GM23338 (cell line): Measurements from ENCODE around the gene HERC5. TPM values are rescaled to one million over a fixed set of nuclear protein-coding genes. Genes with fewer than 3 reads are reported as not detected.

Experiments
- ATAC-seq: fragments of 200-7000 bp; cut with Tn5 transposase; 3 replicates; pipeline ENCODE4 v1.9.1; 2020
- DNase-seq: peaks from one replicate; pipeline ENCODE4 v3.0.0-alpha.2; 2015; ENCODE audit warnings: low spot score
- H2AFZ ChIP-seq: fragments of 200-600 bp; sonication (generic); 2 replicates; pipeline ENCODE4 v1.8.0; 2016; ENCODE audit warnings: antibody characterized with exemption, mild to moderate bottlenecking, moderate library complexity
- H3F3A ChIP-seq: fragments of 200-600 bp; sonication (generic); replicated peaks from 2 replicates; pipeline ENCODE4 v1.8.0; 2017; ENCODE audit warnings: antibody characterized with exemption, mixed run types, low read depth
- H3K27ac ChIP-seq: fragments of 200-600 bp; sonication (generic); 2 replicates; pipeline ENCODE4 v1.6.1; 2016; ENCODE audit warnings: low read depth
- H3K27me3 ChIP-seq: fragments of 200-600 bp; sonication (generic); 2 replicates; pipeline ENCODE4 v1.8.0; 2016; ENCODE audit warnings: mild to moderate bottlenecking, mixed run types, moderate library complexity; ENCODE audit not compliant: insufficient read depth
- H3K36me3 ChIP-seq: fragments of 200-600 bp; sonication (generic); 2 replicates; pipeline ENCODE4 v1.8.0; 2016; ENCODE audit warnings: mild to moderate bottlenecking; ENCODE audit not compliant: insufficient read depth
- H3K4me1 ChIP-seq: fragments of 200-600 bp; sonication (generic); 2 replicates; pipeline ENCODE4 v1.8.0; 2016; ENCODE audit warnings: mild to moderate bottlenecking, moderate library complexity; ENCODE audit not compliant: insufficient read depth
- H3K4me2 ChIP-seq: fragments of 200-600 bp; sonication (generic); 2 replicates; pipeline ENCODE4 v1.7.1; 2017; ENCODE audit warnings: mixed run types
- H3K4me3 ChIP-seq: fragments of 200-600 bp; sonication (generic); 2 replicates; pipeline ENCODE4 v1.6.1; 2016; ENCODE audit warnings: mixed run types
- H3K79me2 ChIP-seq: fragments of 200-600 bp; sonication (generic); replicated peaks from 2 replicates; pipeline ENCODE4 v1.8.0; 2017; ENCODE audit warnings: mild to moderate bottlenecking; ENCODE audit not compliant: insufficient read depth
- H3K9me2 ChIP-seq: fragments of 200-600 bp; sonication (generic); 2 replicates; pipeline ENCODE4 v1.8.0; 2017; ENCODE audit not compliant: insufficient read depth
- H4K20me1 ChIP-seq: fragments of 200-600 bp; sonication (generic); replicated peaks from 2 replicates; pipeline ENCODE4 v1.8.0; 2017; ENCODE audit warnings: mild to moderate bottlenecking; ENCODE audit not compliant: insufficient read depth
- H3K27ac Mint-ChIP-seq: 2 replicates; pipeline ENCODE4 v1.8.0; 2020; ENCODE audit warnings: inconsistent platforms, mild to moderate bottlenecking, moderate library complexity, mixed read lengths
- H3K27me3 Mint-ChIP-seq: 3 replicates; pipeline ENCODE4 v1.8.0; 2022; ENCODE audit warnings: low read depth, mild to moderate bottlenecking, moderate library complexity, mixed read lengths, inconsistent platforms; ENCODE audit not compliant: insufficient read depth, poor library complexity
- H3K36me3 Mint-ChIP-seq: 3 replicates; pipeline ENCODE4 v1.8.0; 2021; ENCODE audit warnings: low read depth, mild to moderate bottlenecking, inconsistent platforms, moderate library complexity, mixed read lengths
- H3K4me1 Mint-ChIP-seq: 3 replicates; pipeline ENCODE4 v1.8.0; 2020; ENCODE audit warnings: mild to moderate bottlenecking, inconsistent platforms, mixed read lengths
- H3K4me3 Mint-ChIP-seq: 3 replicates; pipeline ENCODE4 v1.8.0; 2021; ENCODE audit warnings: moderate library complexity, mild to moderate bottlenecking, inconsistent platforms, mixed read lengths
- H3K9me3 Mint-ChIP-seq: 3 replicates; pipeline ENCODE4 v1.8.0; 2020; ENCODE audit warnings: moderate library complexity, mild to moderate bottlenecking, inconsistent platforms, mixed read lengths
- CREB1 ChIP-seq: fragments of 250-450 bp; sonication (Bioruptor Pico); IDR thresholded peaks from 2 replicates; pipeline ENCODE4 v1.5.0; 2020; ENCODE audit warnings: low read depth, mild to moderate bottlenecking, moderate library complexity
- CTCF ChIP-seq, 2 experiments: fragments of 200-600 bp in 1 of 2; sonication (generic) in 1 of 2; conservative IDR thresholded peaks; 2 replicates each; pipeline versions ENCODE4 v1.5.1 to v1.6.1; 2016 to 2017; ENCODE audit warnings: antibody characterized with exemption in 2 of 2, low read depth in 2 of 2, mild to moderate bottlenecking in 2 of 2, moderate library complexity in 1 of 2
- ETS1 ChIP-seq: IDR thresholded peaks from 2 replicates; pipeline ENCODE4 v1.6.1; 2016; ENCODE audit warnings: antibody characterized with exemption
- EZH2 ChIP-seq: fragments of 200-600 bp; sonication (generic); IDR thresholded peaks from one replicate; pipeline ENCODE4 v1.8.0; 2017; ENCODE audit warnings: antibody characterized with exemption, mild to moderate bottlenecking, low read depth; ENCODE audit not compliant: unreplicated experiment
- EZH2phosphoT487 ChIP-seq: fragments of 200-600 bp; sonication (generic); IDR thresholded peaks from one replicate; pipeline ENCODE4 v1.8.1; 2018; ENCODE audit warnings: antibody characterized with exemption; ENCODE audit not compliant: unreplicated experiment
- JUNB ChIP-seq: IDR thresholded peaks from one replicate; pipeline ENCODE4 v1.6.1; 2016; ENCODE audit warnings: antibody characterized with exemption; ENCODE audit not compliant: unreplicated experiment
- NANOG ChIP-seq: IDR thresholded peaks from 2 replicates; pipeline ENCODE4 v1.6.1; 2016; ENCODE audit warnings: antibody characterized with exemption, borderline replicate concordance
- POLR2AphosphoS5 ChIP-seq: IDR thresholded peaks from 2 replicates; pipeline ENCODE4 v1.6.1; 2016; ENCODE audit warnings: antibody characterized with exemption, low read depth
- STAT1 ChIP-seq: IDR thresholded peaks from one replicate; pipeline ENCODE4 v1.6.1; 2016; ENCODE audit warnings: antibody characterized with exemption; ENCODE audit not compliant: unreplicated experiment
- ZNF114 ChIP-seq: fragments of 250-450 bp; sonication (Bioruptor Pico); IDR thresholded peaks from 2 replicates; pipeline ENCODE4 v1.5.0; 2020; ENCODE audit warnings: mild to moderate bottlenecking, moderate library complexity
- ZNF331 ChIP-seq: fragments of 250-450 bp; sonication (Bioruptor Pico); IDR thresholded peaks from 2 replicates; pipeline ENCODE4 v1.5.0; 2020; ENCODE audit warnings: low read depth, mild to moderate bottlenecking, moderate library complexity
- polyA plus RNA-seq: library from polyadenylated mRNA; unstranded; fragments of >200 nt; fragmentation: Nextera tagmentation; extraction: Ambion mirVana; gene quantifications from 2 replicates; pipeline ENCODE4 v1.2.1, GENCODE V29; 2016
- total RNA-seq: library from RNA; depleted of rRNA; stranded (reverse); fragments of >200 nt; shearing (Covaris generic); gene quantifications from 2 replicates; pipeline ENCODE4 v1.2.3, GENCODE V29; 2014
- TF ChIP-seq, protein P1 (sequence below): fragments of 250-450 bp; sonication (Bioruptor Pico); IDR thresholded peaks from 2 replicates; pipeline ENCODE4 v1.5.0; 2020; ENCODE audit warnings: mild to moderate bottlenecking, moderate library complexity
- TF ChIP-seq, protein P2 (sequence below): IDR thresholded peaks from one replicate; pipeline ENCODE4 v1.6.1; 2018; ENCODE audit warnings: antibody characterized with exemption; ENCODE audit not compliant: unreplicated experiment

HERC5 gene
- total and polyA plus RNA-seq, 2 experiments from 2014 or later = 22.8 to 25.1 TPM

GRCh38 chr4:88441696-88442095 is 15.2 kb upstream of the HERC5 start:
- peaks cover 23% of the 10 kb centered on the region for H3K4me1 ChIP-seq
- ATAC-seq (no peak), DNase-seq (no peak)
- TF ChIP-seq CREB1 (no peak), STAT1 (no peak), ZNF114 (CRISPR knock-in tag) (no peak), POLR2AphosphoS5 (no peak), NANOG (no peak), ZNF331 (no peak), ETS1 (no peak), EZH2 (no peak), EZH2phosphoT487 (no peak), JUNB (no peak), CTCF (conservative IDR thresholded peaks at IDR 0.05; ENCODE audit: low read depth in 2 of 2) (no peak)
- TF ChIP-seq, protein P1, sequence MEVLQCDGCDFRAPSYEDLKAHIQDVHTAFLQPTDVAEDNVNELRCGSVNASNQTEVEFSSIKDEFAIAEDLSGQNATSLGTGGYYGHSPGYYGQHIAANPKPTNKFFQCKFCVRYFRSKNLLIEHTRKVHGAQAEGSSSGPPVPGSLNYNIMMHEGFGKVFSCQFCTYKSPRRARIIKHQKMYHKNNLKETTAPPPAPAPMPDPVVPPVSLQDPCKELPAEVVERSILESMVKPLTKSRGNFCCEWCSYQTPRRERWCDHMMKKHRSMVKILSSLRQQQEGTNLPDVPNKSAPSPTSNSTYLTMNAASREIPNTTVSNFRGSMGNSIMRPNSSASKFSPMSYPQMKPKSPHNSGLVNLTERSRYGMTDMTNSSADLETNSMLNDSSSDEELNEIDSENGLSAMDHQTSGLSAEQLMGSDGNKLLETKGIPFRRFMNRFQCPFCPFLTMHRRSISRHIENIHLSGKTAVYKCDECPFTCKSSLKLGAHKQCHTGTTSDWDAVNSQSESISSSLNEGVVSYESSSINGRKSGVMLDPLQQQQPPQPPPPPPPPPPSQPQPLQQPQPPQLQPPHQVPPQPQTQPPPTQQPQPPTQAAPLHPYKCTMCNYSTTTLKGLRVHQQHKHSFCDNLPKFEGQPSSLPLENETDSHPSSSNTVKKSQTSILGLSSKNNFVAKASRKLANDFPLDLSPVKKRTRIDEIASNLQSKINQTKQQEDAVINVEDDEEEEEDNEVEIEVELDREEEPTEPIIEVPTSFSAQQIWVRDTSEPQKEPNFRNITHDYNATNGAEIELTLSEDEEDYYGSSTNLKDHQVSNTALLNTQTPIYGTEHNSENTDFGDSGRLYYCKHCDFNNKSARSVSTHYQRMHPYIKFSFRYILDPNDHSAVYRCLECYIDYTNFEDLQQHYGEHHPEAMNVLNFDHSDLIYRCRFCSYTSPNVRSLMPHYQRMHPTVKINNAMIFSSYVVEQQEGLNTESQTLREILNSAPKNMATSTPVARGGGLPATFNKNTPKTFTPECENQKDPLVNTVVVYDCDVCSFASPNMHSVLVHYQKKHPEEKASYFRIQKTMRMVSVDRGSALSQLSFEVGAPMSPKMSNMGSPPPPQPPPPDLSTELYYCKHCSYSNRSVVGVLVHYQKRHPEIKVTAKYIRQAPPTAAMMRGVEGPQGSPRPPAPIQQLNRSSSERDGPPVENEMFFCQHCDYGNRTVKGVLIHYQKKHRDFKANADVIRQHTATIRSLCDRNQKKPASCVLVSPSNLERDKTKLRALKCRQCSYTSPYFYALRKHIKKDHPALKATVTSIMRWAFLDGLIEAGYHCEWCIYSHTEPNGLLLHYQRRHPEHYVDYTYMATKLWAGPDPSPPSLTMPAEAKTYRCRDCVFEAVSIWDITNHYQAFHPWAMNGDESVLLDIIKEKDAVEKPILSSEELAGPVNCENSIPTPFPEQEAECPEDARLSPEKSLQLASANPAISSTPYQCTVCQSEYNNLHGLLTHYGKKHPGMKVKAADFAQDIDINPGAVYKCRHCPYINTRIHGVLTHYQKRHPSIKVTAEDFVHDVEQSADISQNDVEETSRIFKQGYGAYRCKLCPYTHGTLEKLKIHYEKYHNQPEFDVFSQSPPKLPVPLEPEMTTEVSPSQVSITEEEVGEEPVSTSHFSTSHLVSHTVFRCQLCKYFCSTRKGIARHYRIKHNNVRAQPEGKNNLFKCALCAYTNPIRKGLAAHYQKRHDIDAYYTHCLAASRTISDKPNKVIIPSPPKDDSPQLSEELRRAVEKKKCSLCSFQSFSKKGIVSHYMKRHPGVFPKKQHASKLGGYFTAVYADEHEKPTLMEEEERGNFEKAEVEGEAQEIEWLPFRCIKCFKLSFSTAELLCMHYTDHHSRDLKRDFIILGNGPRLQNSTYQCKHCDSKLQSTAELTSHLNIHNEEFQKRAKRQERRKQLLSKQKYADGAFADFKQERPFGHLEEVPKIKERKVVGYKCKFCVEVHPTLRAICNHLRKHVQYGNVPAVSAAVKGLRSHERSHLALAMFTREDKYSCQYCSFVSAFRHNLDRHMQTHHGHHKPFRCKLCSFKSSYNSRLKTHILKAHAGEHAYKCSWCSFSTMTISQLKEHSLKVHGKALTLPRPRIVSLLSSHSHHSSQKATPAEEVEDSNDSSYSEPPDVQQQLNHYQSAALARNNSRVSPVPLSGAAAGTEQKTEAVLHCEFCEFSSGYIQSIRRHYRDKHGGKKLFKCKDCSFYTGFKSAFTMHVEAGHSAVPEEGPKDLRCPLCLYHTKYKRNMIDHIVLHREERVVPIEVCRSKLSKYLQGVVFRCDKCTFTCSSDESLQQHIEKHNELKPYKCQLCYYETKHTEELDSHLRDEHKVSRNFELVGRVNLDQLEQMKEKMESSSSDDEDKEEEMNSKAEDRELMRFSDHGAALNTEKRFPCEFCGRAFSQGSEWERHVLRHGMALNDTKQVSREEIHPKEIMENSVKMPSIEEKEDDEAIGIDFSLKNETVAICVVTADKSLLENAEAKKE (CRISPR knock-in tag) = no peak
- TF ChIP-seq, protein P2, sequence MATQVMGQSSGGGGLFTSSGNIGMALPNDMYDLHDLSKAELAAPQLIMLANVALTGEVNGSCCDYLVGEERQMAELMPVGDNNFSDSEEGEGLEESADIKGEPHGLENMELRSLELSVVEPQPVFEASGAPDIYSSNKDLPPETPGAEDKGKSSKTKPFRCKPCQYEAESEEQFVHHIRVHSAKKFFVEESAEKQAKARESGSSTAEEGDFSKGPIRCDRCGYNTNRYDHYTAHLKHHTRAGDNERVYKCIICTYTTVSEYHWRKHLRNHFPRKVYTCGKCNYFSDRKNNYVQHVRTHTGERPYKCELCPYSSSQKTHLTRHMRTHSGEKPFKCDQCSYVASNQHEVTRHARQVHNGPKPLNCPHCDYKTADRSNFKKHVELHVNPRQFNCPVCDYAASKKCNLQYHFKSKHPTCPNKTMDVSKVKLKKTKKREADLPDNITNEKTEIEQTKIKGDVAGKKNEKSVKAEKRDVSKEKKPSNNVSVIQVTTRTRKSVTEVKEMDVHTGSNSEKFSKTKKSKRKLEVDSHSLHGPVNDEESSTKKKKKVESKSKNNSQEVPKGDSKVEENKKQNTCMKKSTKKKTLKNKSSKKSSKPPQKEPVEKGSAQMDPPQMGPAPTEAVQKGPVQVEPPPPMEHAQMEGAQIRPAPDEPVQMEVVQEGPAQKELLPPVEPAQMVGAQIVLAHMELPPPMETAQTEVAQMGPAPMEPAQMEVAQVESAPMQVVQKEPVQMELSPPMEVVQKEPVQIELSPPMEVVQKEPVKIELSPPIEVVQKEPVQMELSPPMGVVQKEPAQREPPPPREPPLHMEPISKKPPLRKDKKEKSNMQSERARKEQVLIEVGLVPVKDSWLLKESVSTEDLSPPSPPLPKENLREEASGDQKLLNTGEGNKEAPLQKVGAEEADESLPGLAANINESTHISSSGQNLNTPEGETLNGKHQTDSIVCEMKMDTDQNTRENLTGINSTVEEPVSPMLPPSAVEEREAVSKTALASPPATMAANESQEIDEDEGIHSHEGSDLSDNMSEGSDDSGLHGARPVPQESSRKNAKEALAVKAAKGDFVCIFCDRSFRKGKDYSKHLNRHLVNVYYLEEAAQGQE = no peak
- H3K27me3 ChIP-seq = no peaks in the 10 kb centered on the region
- no peak overlapping the region for H3K4me2 ChIP-seq
- Mint-ChIP-seq H3K4me3 (no peak overlapping the region), H3K9me3 (peaks cover 14% of the 10 kb centered on the region), H3K27me3 (peaks cover 5% of the 10 kb centered on the region), H3K27ac (no peak overlapping the region), H3K36me3 (peaks cover 15% of the 10 kb centered on the region), H3K4me1 (peaks cover 29% of the 10 kb centered on the region)
- no peaks in the 10 kb centered on the region for H3F3A ChIP-seq
- peaks cover 7% of the 10 kb centered on the region for H3K9me2 ChIP-seq
- no peak overlapping the region for H3K27ac ChIP-seq
- no peaks in the 10 kb centered on the region for H4K20me1 ChIP-seq
- H2AFZ ChIP-seq = no peak overlapping the region
- no peaks in the 10 kb centered on the region for H3K79me2 ChIP-seq
- no peaks in the 10 kb centered on the region for H3K36me3 ChIP-seq
- H3K4me3 ChIP-seq = no peak overlapping the region
